Activated T-helper 17 cell treated with anti-CD3 and anti-CD28 coated beads, Interleukin-2, amount 50 U/mL, for 72 hours (primary cell): ENCODE results near the gene PALD1. TPM values are rescaled to one million over a fixed set of nuclear protein-coding genes. Genes with fewer than 3 reads are reported as not detected.

Experiments used
- ATAC-seq: fragments of 150-1000 bp; cut with Tn5 transposase; replicated peaks from 2 replicates; pipeline ENCODE4 v1.10.0; 2021; ENCODE audit warnings: mild to moderate bottlenecking, moderate library complexity
- H3K27ac Mint-ChIP-seq: one replicate; pipeline ENCODE4 v1.8.0; 2022; ENCODE audit warnings: mixed read lengths
- H3K27me3 Mint-ChIP-seq: one replicate; pipeline ENCODE4 v1.8.0; 2022; ENCODE audit warnings: mixed read lengths
- H3K36me3 Mint-ChIP-seq: one replicate; pipeline ENCODE4 v1.8.0; 2022; ENCODE audit warnings: low read depth, mild to moderate bottlenecking, mixed read lengths
- H3K4me1 Mint-ChIP-seq: one replicate; pipeline ENCODE4 v1.8.0; 2022; ENCODE audit warnings: mixed read lengths
- H3K4me3 Mint-ChIP-seq: one replicate; pipeline ENCODE4 v1.8.0; 2022; ENCODE audit warnings: mild to moderate bottlenecking, mixed read lengths
- H3K9me3 Mint-ChIP-seq: one replicate; pipeline ENCODE4 v1.8.0; 2022; ENCODE audit warnings: mixed read lengths
- total RNA-seq, 2 donors: library from RNA; stranded (reverse); gene quantifications; one replicate each; pipeline ENCODE4 v1.2.3, GENCODE V29; 2022

The PALD1 gene
- total RNA-seq, 2 donors from 2014 or later: 0.17 to 1.4 TPM

DNA sequence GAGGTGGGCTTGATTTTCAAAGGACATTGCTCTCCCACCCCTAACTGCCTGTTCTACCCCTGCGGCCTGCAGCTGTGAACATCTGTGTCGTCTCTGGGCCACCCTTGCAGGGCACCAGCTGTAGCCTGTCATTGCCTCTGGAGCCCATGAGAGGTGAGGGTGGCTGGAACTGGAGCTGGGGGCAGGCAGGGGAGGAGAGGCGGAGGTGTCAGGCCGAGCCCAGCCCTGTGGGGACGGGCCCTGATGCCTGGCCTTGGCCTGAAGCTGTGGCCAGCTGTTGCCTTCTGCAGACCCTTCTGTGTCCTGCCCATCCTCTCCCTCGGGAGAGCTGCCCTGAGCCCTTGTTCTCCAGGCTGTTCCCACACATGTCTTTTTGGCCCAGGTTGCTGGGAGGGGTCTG, 44.5 kb downstream of the PALD1 start:
- Mint-ChIP-seq H3K4me1 (no peaks in the 10 kb centered on the region), H3K27me3 (no peaks in the 10 kb centered on the region), H3K27ac (no peak overlapping the region), H3K9me3 (no peaks in the 10 kb centered on the region), H3K4me3 (no peak overlapping the region), H3K36me3 (no peaks in the 10 kb centered on the region)
- ATAC-seq: no peak

DNA sequence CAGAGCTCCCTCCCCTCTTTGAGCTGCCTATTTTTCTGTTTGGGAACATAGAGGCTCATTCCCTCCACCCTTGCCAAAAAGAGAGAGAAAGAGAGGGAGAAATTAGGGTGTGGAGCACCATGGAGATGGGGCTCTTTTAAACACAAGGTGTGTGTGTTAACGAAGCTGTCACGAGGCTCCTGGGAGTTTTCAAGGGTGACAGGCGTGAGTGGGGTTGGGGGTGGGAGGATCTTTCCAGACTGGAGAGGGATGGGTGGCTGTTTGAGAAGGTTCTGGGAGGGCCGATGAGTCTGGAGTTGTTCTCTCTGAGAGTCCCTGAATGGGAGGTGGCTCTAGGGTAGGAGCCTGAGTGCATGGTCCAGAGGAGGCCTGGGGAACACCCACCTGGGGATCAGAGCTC, 45.0 kb downstream of the PALD1 start:
- H3K27me3 Mint-ChIP-seq: no peaks in the 10 kb centered on the region
- H3K36me3 Mint-ChIP-seq: no peaks in the 10 kb centered on the region
- H3K4me1 Mint-ChIP-seq: no peaks in the 10 kb centered on the region
- no peak for ATAC-seq
- no peak overlapping the region for H3K27ac Mint-ChIP-seq
- H3K4me3 Mint-ChIP-seq: no peak overlapping the region
- no peaks in the 10 kb centered on the region for H3K9me3 Mint-ChIP-seq

DNA sequence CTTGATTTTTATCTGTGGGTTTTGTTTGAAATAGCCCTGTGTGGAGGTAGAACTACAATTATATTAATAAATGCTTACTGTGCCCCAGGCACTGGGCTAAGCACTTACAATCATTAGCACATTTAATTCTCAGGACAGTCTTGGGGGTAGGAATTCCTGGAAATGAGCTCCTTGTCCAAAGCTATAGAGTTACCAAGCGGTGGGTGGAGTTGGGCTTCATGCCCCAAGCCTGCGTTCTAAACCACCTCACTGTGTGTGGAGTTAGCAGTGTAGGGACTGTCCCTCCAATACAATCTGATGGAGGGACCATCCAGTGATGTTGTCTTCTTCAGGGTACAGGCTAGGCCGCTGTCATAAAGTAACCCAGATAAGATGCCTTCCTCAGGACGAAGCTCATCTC, 49.7 kb downstream of the PALD1 start:
- Mint-ChIP-seq H3K27ac (no peak overlapping the region), H3K4me3 (no peak overlapping the region), H3K4me1 (no peaks in the 10 kb centered on the region), H3K36me3 (no peaks in the 10 kb centered on the region), H3K9me3 (no peaks in the 10 kb centered on the region), H3K27me3 (no peaks in the 10 kb centered on the region)
- no peak for ATAC-seq

DNA sequence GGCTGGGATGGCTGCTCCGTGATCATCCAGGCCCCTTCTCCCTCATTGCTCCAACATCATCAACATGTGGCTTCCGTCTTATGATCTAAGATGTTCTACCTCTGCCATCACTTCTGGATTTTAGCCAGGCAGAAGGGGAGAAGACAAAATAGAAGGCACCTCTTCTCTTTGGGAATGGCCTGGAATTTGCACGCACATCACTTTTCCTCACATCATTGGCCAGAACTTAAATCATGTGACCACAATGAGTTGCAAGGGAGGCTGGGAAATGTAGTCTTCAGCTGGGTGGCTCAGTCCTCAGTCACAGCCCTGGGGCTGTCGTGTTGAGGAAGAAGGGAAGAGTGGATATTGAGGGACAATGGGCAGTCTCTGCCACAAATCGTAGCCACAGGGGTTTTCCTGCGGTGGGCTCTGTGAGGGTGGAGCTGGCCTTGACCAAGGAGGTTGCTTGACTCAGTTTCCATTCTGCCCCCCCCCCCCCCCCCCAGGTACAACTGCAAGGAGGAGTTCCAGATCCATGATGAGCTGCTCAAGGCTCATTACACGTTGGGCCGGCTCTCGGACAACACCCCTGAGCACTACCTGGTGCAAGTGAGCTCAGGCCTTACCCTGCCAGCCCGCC, 50.3 kb downstream of the PALD1 start:
- no peaks in the 10 kb centered on the region for H3K27me3 Mint-ChIP-seq
- H3K4me1 Mint-ChIP-seq: no peaks in the 10 kb centered on the region
- H3K4me3 Mint-ChIP-seq: no peak overlapping the region
- peak; percentile 35 for ATAC-seq
- no peak overlapping the region for H3K27ac Mint-ChIP-seq
- H3K36me3 Mint-ChIP-seq: no peaks in the 10 kb centered on the region
- H3K9me3 Mint-ChIP-seq: no peaks in the 10 kb centered on the region

DNA sequence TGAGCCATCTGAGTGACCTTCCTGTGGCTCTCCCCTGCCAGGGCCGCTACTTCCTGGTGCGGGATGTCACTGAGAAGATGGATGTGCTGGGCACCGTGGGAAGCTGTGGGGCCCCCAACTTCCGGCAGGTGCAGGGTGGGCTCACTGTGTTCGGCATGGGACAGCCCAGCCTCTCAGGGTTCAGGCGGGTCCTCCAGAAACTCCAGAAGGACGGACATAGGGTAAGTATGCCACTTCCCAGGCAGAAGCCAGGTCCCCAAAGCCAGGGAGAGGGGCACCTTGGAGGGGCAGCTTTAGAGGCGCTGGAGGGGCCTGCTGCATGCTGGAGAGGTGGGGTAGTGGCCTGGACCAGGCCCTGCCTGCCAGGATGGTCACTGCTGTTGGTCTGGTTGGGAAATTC, 51.3 kb downstream of the PALD1 start:
- H3K9me3 Mint-ChIP-seq: no peaks in the 10 kb centered on the region
- H3K27me3 Mint-ChIP-seq: no peaks in the 10 kb centered on the region
- no peak for ATAC-seq
- no peaks in the 10 kb centered on the region for H3K36me3 Mint-ChIP-seq
- H3K27ac Mint-ChIP-seq: no peak overlapping the region
- H3K4me3 Mint-ChIP-seq: no peak overlapping the region
- H3K4me1 Mint-ChIP-seq: no peaks in the 10 kb centered on the region

DNA sequence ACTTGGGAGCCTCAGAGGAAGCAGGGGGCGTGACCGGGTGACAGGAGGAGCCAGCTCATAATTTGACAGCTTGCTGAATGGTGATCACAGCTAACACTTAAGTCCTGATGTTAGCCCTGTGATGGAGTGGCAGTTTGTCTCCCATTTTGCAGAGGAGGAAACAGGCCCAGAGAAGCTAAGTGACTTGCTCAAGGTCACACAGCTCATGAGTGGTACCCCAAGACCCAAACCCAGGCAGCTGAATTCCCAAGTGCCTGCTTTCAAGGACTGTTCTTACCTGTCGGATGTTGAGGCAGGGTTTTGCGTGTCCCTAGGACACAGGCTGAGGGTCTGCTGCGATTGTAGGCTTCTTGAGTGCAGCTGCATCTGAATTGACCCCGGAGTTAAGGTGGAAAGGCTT, 51.7 kb downstream of the PALD1 start:
- Mint-ChIP-seq H3K27ac (no peak overlapping the region), H3K36me3 (no peaks in the 10 kb centered on the region), H3K9me3 (no peaks in the 10 kb centered on the region), H3K27me3 (no peaks in the 10 kb centered on the region), H3K4me3 (no peak overlapping the region), H3K4me1 (no peaks in the 10 kb centered on the region)
- no peak for ATAC-seq

DNA sequence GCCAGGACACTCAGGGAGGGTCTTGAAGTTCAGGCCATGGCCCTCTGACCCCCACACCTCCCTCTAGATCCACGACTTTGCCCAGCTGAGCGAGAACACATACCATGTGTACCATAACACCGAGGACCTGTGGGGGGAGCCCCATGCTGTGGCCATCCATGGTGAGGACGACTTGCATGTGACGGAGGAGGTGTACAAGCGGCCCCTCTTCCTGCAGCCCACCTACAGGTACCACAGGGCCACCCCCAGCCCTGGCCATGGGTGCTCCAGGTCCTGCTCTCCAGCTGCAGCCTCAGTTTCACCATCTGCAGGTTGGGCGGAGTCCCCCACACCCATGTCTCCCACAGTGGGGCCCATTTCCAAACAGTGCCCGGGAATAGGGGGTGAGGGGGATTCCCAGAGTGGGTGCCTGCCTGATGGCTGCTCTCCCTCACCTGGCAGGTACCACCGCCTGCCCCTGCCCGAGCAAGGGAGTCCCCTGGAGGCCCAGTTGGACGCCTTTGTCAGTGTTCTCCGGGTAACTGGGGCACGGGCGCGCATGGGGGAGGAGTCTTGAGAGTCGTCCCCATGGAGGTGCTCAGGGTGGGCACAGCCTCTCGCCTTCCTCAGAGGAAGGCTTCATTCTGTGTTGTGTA, 54.1 kb downstream of the PALD1 start:
- no peaks in the 10 kb centered on the region for H3K4me1 Mint-ChIP-seq
- no peaks in the 10 kb centered on the region for H3K36me3 Mint-ChIP-seq
- no peaks in the 10 kb centered on the region for H3K9me3 Mint-ChIP-seq
- no peak overlapping the region for H3K27ac Mint-ChIP-seq
- H3K27me3 Mint-ChIP-seq: peaks cover 3% of the 10 kb centered on the region
- H3K4me3 Mint-ChIP-seq: no peak overlapping the region
- ATAC-seq: no peak

DNA sequence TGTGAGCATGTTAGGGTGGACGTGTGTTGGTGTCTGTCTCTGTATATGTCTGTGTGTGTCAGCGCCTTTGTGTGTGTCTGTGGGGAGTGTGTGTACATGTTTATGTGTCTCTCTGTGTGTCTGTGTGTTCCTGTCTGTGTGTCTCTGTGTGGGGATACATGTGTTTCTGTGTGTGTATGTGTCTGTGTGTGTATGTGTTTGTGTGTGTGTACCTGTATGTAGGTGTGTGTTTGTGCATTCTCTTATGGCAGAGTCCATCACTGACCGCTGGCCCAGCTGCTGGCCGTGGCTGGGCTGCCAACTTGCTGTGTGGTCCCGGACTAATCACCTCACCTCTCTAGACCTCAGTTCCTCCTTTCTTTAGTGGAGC, 54.6 kb downstream of the PALD1 start:
- H3K27me3 Mint-ChIP-seq: peaks cover 3% of the 10 kb centered on the region
- H3K4me1 Mint-ChIP-seq: no peaks in the 10 kb centered on the region

DNA sequence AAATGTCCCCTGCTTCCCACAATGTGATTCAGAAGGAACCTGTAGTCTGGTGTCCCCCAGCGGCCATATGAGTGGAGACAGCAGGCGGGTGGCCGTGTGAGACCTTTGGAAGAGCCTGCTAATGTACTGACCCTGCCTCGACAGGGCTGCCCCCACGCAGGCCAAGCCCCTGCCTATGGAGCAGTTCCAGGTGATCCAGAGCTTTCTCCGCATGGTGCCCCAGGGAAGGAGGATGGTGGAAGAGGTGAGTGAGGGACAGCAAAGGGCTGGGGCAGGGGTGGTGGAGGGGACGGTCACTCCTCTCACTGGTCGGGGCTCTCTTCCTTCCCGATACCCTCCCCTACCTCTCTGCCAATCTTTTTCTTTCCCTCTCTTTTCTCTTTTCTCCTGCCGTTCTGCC, 55.7 kb downstream of the PALD1 start:
- Mint-ChIP-seq H3K4me1 (no peaks in the 10 kb centered on the region), H3K4me3 (no peak overlapping the region), H3K36me3 (no peaks in the 10 kb centered on the region), H3K9me3 (no peaks in the 10 kb centered on the region), H3K27ac (no peak overlapping the region), H3K27me3 (peaks cover 3% of the 10 kb centered on the region)
- no peak for ATAC-seq

More for the DNA sequence above, 54.6 kb downstream of the PALD1 start:
- H3K27ac Mint-ChIP-seq: no peak overlapping the region
- no peak for ATAC-seq
- no peaks in the 10 kb centered on the region for H3K9me3 Mint-ChIP-seq
- H3K36me3 Mint-ChIP-seq: no peaks in the 10 kb centered on the region
- H3K4me3 Mint-ChIP-seq: no peak overlapping the region

DNA sequence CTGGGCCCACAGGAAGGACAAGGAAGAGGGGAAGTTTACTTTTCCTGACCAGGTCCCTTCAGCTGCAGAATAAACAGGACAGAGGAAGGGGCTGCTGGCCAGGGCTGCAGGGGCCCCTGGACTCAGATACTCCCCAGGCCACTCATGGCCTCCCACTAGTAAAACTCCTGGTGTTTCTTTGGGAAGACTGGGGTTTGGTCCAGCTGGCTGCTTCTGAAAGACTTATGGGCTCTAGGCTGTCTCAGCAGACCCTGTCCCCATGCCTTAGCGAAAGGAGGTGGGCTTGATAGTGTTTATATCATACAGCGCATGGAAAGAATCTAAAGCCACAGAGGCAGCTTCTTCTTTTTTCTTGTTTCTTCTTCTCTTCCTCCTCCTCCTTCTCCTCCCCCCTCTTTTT, 56.4 kb downstream of the PALD1 start:
- peaks cover 3% of the 10 kb centered on the region for H3K27me3 Mint-ChIP-seq
- no peak overlapping the region for H3K4me3 Mint-ChIP-seq
- no peaks in the 10 kb centered on the region for H3K36me3 Mint-ChIP-seq
- no peaks in the 10 kb centered on the region for H3K4me1 Mint-ChIP-seq
- no peak for ATAC-seq
- no peak overlapping the region for H3K27ac Mint-ChIP-seq
- H3K9me3 Mint-ChIP-seq: no peaks in the 10 kb centered on the region

DNA sequence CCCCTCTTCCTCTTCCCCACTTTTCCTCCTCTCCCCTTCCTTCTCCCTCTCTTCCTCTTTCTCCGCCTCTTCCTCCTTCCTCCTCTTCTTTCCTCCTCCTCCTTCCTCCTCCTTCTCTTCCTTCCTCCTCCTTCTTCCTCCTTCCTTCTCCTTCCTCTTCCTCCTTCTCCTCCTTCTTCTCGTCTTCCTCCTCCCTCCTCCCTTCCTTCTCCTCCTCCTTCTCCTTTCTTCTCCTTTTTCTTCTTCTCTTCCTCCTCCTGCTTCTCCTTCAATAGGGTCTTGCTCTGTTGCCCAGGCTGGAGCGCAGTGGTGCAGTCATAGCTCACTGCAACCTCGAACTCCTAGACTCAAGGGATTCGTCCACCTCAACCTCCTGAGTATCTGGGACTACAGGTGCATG, 56.9 kb downstream of the PALD1 start:
- Mint-ChIP-seq H3K9me3 (no peaks in the 10 kb centered on the region), H3K4me3 (no peak overlapping the region), H3K4me1 (no peaks in the 10 kb centered on the region), H3K27ac (no peak overlapping the region), H3K27me3 (peaks cover 3% of the 10 kb centered on the region), H3K36me3 (no peaks in the 10 kb centered on the region)
- ATAC-seq: no peak

DNA sequence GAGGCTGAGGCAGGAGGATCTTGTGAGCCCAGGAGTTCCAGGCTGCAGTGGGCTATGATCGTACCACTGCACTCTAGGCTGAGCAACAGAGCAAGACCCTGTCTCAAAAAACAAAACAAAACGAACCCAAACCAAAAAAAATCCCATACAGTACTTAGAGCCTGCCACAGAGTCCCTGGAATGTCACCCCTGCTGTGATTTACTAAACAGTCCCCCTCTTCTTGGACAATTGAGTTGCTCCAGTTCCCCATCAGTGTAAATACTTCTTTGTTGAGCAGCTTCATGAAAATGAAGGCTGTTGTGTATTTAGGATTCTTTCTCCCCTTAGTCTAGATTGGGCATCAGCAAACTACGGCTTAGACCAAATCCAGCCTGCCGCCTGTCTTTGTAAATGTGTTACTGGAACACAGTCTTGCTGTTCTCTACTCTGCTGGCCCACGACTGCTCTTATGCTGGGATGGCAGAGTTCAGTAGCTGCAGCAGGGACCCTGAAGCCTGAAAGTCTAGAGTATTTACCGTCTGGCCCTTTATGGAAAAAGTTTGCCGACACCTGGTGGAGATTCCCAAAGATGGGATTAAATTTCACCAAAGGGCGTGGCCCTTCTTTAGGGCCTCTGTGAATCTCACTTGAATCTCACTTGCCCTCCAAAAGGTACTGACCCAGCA, 57.8 kb downstream of the PALD1 start:
- no peaks in the 10 kb centered on the region for H3K9me3 Mint-ChIP-seq
- no peak overlapping the region for H3K27ac Mint-ChIP-seq
- peaks cover 3% of the 10 kb centered on the region for H3K27me3 Mint-ChIP-seq
- H3K36me3 Mint-ChIP-seq: no peaks in the 10 kb centered on the region
- H3K4me1 Mint-ChIP-seq: no peaks in the 10 kb centered on the region
- no peak overlapping the region for H3K4me3 Mint-ChIP-seq
- ATAC-seq: no peak

DNA sequence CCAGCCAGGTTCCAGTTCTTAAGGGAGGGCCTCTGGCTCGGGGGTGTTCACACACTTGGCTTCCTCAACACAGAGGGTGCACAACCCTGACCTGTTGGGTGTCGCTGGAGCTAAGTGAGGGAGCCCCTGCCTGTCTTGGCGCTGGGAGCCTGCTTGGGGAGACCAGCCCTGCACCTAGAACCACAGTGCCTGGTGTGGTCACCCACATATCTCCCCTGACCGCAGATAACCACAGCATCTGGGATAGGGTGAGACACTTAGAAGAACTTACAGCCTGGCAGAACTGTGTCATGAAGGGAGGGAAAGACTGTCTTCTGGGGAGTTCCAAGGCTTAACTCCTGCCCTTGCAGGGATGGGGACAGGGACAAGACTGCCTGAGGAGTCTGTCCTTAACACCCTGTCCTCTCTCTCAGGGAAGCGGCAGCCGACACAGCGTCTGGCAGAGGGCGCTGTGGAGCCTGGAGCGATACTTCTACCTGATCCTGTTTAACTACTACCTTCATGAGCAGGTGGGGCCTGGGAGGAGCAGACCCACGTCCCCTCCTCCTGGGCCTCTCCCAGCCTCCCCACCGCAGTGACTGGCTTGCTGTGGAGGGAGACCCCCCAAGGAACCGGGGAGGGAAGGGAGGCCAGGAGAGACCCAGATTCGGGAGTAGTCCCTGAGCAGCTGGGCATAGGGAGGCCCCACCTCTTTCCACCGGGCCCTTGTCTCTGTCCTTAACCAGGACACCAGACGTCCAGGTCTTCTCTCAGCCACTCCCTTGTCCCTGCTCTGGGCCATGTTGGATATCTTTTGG, 59.0 kb downstream of the PALD1 start:
- ATAC-seq: peak; percentile 35
- H3K4me1 Mint-ChIP-seq: no peaks in the 10 kb centered on the region
- no peak overlapping the region for H3K27ac Mint-ChIP-seq
- no peaks in the 10 kb centered on the region for H3K9me3 Mint-ChIP-seq
- H3K36me3 Mint-ChIP-seq: no peaks in the 10 kb centered on the region
- no peak overlapping the region for H3K4me3 Mint-ChIP-seq
- H3K27me3 Mint-ChIP-seq: peaks cover 3% of the 10 kb centered on the region

DNA sequence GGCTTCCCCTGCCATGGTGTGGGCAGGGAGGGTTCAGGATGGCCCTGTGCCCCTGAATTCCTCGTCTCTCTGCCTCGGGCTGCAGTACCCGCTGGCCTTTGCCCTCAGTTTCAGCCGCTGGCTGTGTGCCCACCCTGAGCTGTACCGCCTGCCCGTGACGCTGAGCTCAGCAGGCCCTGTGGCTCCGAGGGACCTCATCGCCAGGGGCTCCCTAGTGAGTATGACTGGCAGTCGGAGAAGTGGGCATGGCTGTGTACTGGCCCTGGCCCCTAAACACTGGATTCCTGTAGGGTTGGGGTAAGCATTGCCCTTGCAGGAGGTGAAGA, 59.6 kb downstream of the PALD1 start:
- Mint-ChIP-seq H3K27ac (no peak overlapping the region), H3K27me3 (peaks cover 3% of the 10 kb centered on the region), H3K9me3 (no peaks in the 10 kb centered on the region), H3K4me1 (no peaks in the 10 kb centered on the region), H3K36me3 (no peaks in the 10 kb centered on the region), H3K4me3 (no peak overlapping the region)
- no peak for ATAC-seq
